ENCODE data around the gene SYP. TPM values are rescaled to one million over a fixed set of nuclear protein-coding genes. Genes with fewer than 3 reads are reported as not detected.
"Not testable (repeated sequence)": the region's sequence is repeated elsewhere in the genome, so short reads cannot be mapped to it uniquely, and the experiment has no call there.

SYP gene
- total RNA-seq, 1 experiment from 2014 or later, result 0.63 TPM

- Histone ChIP-seq H3K36me3 (no peaks in the 10 kb centered on the region), H3K9me3 (no peaks in the 10 kb centered on the region), H3K27me3 (no peaks in the 10 kb centered on the region), H3K4me3 (peak overlapping the region; percentile 37)
- DNase-seq, result peak; percentile 61
These were observed 33.8 kb downstream of the SYP start for GRCh38 chrX:49165901-49166881.

GRCh38 chrX:49164589-49165360, 35.2 kb downstream of the SYP start:
- Histone ChIP-seq H3K9me3 (no peaks in the 10 kb centered on the region), H3K27me3 (no peaks in the 10 kb centered on the region), H3K36me3 (no peaks in the 10 kb centered on the region), H3K4me3 (no peak overlapping the region)
- DNase-seq, result no peak

- peak; percentile 84 for DNase-seq
- H3K36me3 ChIP-seq, result no peaks in the 10 kb centered on the region
- no peaks in the 10 kb centered on the region for H3K9me3 ChIP-seq
- peak overlapping the region; percentile 33 for H3K4me3 ChIP-seq
- H3K27me3 ChIP-seq, result no peaks in the 10 kb centered on the region
These were observed 36.2 kb downstream of the SYP start for GRCh38 chrX:49163555-49164419.

- Histone ChIP-seq H3K36me3 (no peaks in the 10 kb centered on the region), H3K27me3 (no peaks in the 10 kb centered on the region), H3K4me3 (peak within 1 kb of the TSS; percentile 30), H3K9me3 (no peaks in the 10 kb centered on the region)
- no peak for DNase-seq
These were observed 37.4 kb downstream of the SYP start, which contains the start of gene MAGIX for GRCh38 chrX:49162620-49163019. MAGIX (plus strand) TSS chrX:49162758; CDS start chrX:49162890, 132 bp downstream.

- Histone ChIP-seq H3K36me3 (no peaks in the 10 kb centered on the region), H3K27me3 (no peaks in the 10 kb centered on the region), H3K4me3 (no peak overlapping the region), H3K9me3 (no peaks in the 10 kb centered on the region)
- no peak for DNase-seq
These were observed 38.4 kb downstream of the SYP start for GRCh38 chrX:49161632-49162031.

GRCh38 chrX:49160908-49161307, 39.1 kb downstream of the SYP start:
- H3K4me3 ChIP-seq, result no peak overlapping the region
- no peaks in the 10 kb centered on the region for H3K9me3 ChIP-seq
- no peaks in the 10 kb centered on the region for H3K36me3 ChIP-seq
- no peaks in the 10 kb centered on the region for H3K27me3 ChIP-seq
- no peak for DNase-seq

GRCh38 chrX:49157194-49157593, 42.8 kb downstream of the SYP start:
- Histone ChIP-seq H3K36me3 (no peaks in the 10 kb centered on the region), H3K9me3 (no peaks in the 10 kb centered on the region), H3K4me3 (no peak overlapping the region), H3K27me3 (no peaks in the 10 kb centered on the region)
- no peak for DNase-seq

GRCh38 chrX:49155900-49156837, 43.8 kb downstream of the SYP start:
- Histone ChIP-seq H3K9me3 (no peaks in the 10 kb centered on the region), H3K4me3 (peak overlapping the region; percentile 50), H3K36me3 (no peaks in the 10 kb centered on the region), H3K27me3 (no peaks in the 10 kb centered on the region)
- DNase-seq, result peak; percentile 90

- peak overlapping the region; percentile 50 for H3K4me3 ChIP-seq
- no peaks in the 10 kb centered on the region for H3K36me3 ChIP-seq
- peak; percentile 55 for DNase-seq
- no peaks in the 10 kb centered on the region for H3K9me3 ChIP-seq
- H3K27me3 ChIP-seq, result no peaks in the 10 kb centered on the region
These were observed 44.6 kb downstream of the SYP start for GRCh38 chrX:49155243-49155899.

GRCh38 chrX:49153467-49153866, 46.5 kb downstream of the SYP start:
- Histone ChIP-seq H3K36me3 (no peaks in the 10 kb centered on the region), H3K27me3 (no peaks in the 10 kb centered on the region), H3K4me3 (no peak overlapping the region), H3K9me3 (no peaks in the 10 kb centered on the region)
- DNase-seq, result no peak

GRCh38 chrX:49149291-49149690, 50.7 kb downstream of the SYP start:
- not testable (repeated sequence) for H3K27me3 ChIP-seq, H3K4me3 ChIP-seq, DNase-seq, H3K9me3 ChIP-seq, H3K36me3 ChIP-seq

- not testable (repeated sequence) for H3K36me3 ChIP-seq, H3K27me3 ChIP-seq, H3K9me3 ChIP-seq, DNase-seq, H3K4me3 ChIP-seq
These were observed 51.4 kb downstream of the SYP start for GRCh38 chrX:49148390-49149100.

- no peaks in the 10 kb centered on the region for H3K36me3 ChIP-seq
- no peaks in the 10 kb centered on the region for H3K27me3 ChIP-seq
- H3K9me3 ChIP-seq, result no peaks in the 10 kb centered on the region
- DNase-seq, result no peak
- H3K4me3 ChIP-seq, result no peak overlapping the region
These were observed 52.1 kb downstream of the SYP start for GRCh38 chrX:49147936-49148335.

GRCh38 chrX:49147282-49147681, 52.7 kb downstream of the SYP start:
- no peaks in the 10 kb centered on the region for H3K9me3 ChIP-seq
- H3K27me3 ChIP-seq, result no peaks in the 10 kb centered on the region
- DNase-seq, result no peak
- H3K4me3 ChIP-seq, result no peak overlapping the region
- no peaks in the 10 kb centered on the region for H3K36me3 ChIP-seq

- H3K27me3 ChIP-seq, DNase-seq, H3K4me3 ChIP-seq, H3K9me3 ChIP-seq, H3K36me3 ChIP-seq: not testable (repeated sequence)
These were observed 56.8 kb downstream of the SYP start for GRCh38 chrX:49143154-49143553.
